ENCODE measurements around the gene USP31.
"Not testable (repeated sequence)": the region's sequence is repeated elsewhere in the genome, so short reads cannot be mapped to it uniquely, and the experiment has no call there.

USP31 gene

DNA sequence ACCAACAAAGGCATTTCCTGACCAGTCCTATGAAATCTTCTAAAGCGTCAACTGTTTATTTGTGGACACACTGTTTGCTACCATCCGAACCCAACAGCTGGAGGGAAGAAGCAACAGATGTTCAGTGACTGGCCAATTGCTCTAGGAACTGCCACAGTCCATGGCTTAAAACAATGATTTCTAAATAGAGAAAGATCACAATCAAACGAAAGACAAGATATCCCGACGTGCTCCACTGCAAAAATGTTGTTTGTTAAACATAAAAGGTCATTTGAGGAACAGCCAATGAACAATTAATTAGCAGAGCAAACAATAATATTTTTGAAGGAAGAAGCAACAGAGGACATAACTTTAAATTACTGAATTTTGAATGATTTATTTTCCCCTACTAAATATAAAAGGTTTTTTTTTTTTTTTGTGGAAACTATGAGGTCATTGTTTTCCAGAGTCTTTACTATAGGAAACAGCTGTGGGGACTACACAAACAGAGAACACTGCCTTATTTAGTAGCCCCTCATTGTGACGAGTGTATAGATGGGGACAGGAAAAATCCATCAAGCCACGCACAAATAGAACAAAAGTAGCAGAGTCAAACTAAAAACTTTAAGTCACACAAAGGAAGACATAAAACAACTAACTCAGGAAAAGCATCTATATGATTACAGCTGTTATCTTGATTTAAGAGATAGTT lies 17.2 kb downstream of the USP31 start:
- DNase-seq = no peak

DNA sequence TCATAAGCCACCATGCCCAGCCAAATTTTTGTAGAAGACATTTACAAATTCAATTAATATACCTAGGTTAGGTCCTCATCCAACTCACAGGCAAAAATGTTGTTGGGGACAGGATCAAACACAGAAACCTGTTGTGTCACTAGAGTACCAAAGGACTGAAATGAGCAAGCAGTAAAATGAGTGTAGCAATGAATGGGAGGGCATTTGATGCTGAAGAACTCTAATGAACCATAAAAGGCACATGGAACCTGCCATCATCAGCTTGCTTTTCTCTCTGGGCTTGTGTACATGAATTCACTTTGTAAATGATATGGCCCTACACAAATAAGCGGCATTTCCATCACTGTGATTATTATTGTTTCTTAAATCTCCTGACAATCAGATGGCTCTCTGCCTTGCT lies 17.8 kb downstream of the USP31 start:
- no peak for DNase-seq

DNA sequence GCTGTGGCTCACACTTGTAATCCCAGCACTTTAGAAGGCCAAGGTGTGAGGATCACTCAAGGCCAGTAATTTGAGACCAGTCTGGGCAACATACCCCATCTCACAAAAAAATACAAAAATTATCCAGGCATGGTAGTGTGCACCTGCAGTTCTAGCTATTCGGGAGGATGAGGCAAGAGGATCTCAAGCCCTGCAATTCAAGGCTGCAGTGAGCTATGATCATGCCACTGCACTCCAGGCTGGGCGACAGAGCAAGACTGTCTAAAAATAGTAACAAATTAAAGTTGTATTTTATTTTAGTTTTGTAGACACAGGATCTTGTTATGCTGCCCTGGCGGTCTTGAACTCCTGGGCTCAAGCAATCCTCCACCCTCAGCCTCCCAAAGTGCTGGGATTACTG lies 18.2 kb downstream of the USP31 start:
- DNase-seq = no peak

DNA sequence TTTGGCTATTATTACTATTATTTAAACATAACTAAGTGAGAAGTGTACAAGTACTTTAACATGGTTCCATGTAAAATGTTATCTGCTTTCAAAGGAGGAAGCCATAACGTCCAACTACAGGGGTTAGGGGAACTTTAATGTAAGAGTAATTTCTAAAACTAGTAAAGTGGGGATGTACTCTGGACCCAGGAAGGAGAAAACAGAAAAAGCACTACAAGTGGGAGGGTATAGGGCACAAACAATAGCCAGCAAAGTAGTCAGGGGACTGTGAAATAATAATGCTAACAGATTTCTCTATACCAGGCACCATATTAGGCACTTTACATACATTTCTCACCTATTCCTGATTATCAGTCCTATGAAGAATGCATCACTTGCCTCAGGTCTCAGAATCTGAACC lies 19.6 kb downstream of the USP31 start:
- no peak for DNase-seq

GRCh38 chr16:23128056-23128455 lies 21.2 kb downstream of the USP31 start:
- no peak for DNase-seq

- no peak for DNase-seq
Measured at GRCh38 chr16:23125277-23125676, 24.0 kb downstream of the USP31 start.

DNA sequence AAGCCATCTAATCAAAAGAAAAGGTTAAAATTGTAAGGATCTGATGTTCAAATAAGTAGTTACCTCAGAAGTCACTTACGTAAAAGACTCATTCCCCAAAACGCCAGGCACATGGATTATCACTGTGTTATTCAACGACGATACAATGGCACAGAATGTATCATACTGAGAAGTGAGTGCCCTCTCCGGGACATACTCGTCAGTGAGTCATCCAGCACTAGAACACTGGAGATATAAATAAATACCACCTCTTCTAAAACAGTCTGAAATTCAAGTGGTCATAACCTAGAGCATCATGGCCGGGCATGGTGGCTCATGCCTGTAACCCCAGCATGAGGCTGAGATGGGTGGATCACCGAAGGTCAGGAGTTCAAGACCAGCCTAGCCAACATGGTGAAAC lies 24.9 kb downstream of the USP31 start:
- no peak for DNase-seq

DNA sequence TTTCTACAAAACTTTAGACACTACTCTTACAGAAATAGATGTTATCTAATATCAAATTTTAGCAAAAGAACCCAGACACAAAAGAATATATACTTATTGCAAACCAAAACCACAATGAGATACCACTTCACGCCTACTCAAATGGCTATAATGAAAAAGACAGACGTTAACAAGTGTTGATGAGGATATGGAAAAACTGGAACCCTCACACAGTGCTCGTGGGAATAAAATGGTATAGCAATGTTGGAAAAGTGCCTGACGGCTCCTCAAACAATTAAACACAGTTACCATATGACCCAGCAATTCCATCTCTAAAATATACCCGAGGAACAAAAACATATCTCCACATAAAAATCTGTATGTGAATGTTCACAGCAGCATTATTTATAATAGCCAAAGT lies 27.1 kb downstream of the USP31 start:
- no peak for DNase-seq

GRCh38 chr16:23121024-23121423 lies 28.2 kb downstream of the USP31 start:
- no peak for DNase-seq

- no peak for DNase-seq
Measured at GRCh38 chr16:23120562-23120961, 28.7 kb downstream of the USP31 start.

- DNase-seq = no peak
Measured at GRCh38 chr16:23119570-23119969, 29.7 kb downstream of the USP31 start.

- DNase-seq = no peak
Measured at GRCh38 chr16:23114131-23114904, 34.9 kb downstream of the USP31 start.

DNA sequence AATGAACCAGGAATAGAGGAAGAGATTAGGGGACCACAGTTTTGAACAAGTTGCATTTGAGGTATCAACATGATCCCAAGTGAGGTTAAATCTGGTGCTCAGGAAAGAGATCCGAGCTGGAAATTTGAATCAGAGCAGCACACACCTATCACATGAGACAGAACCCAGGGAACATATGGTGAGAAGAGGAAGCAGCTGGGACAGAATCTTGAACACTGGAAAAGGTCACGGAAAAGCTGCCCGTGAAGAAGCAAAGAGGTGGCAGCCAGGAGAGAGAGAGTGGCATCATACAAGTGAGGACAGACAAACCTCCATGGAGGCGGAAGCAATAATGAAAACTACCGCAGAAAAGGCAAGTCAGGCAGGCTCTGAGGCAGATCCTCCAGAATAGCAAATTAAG lies 36.1 kb downstream of the USP31 start:
- no peak for DNase-seq

DNA sequence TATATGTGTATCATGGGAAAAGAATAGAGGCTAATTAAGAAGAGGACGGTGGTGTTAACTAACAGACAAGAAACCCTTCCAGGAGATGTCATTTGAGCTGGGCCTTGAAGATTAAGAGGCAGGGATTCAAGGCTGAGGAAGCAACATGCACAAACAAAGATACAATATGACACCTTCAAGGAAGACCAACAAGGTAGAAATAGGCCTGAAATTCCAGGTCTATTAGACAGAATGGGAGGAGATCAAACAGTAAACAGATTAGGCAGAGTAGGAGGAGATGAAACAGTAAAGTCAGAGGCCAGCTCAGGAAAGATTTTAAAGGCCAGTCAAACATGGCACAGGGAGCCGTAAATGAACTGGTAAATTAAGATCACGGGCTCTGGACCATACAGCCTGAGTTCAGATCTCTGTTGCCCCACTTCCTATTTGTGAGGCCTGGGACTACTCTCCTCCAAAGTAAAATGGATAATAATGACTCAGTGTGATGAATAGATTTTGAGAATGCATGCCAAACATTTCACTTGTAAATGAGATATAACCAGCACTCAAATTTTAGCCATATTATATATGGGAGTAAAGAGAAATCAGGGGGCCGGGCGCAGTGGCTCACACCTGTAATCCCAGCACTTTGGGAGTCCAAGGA lies 38.9 kb downstream of the USP31 start:
- DNase-seq = no peak

- no peak for DNase-seq
Measured at GRCh38 chr16:23107936-23108335, 41.3 kb downstream of the USP31 start.

DNA sequence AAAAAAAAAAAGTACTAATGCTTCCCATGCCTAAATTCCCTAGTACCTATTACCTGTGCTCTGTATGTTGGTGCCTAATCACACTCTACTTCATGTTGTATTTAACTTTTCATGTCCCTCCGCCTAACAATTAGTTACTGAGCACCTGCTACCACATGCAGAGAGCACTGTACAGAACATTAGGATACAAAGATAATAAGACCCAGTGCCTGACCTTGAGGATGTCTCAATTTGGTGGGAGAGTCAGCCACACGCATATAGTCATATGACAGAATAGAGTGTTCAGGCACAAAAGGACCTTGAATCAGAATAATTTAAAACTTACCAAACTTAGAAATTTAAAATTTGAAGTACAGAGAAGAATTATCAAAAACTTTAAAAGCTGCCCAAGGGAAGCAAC lies 42.1 kb downstream of the USP31 start:
- no peak for DNase-seq

DNA sequence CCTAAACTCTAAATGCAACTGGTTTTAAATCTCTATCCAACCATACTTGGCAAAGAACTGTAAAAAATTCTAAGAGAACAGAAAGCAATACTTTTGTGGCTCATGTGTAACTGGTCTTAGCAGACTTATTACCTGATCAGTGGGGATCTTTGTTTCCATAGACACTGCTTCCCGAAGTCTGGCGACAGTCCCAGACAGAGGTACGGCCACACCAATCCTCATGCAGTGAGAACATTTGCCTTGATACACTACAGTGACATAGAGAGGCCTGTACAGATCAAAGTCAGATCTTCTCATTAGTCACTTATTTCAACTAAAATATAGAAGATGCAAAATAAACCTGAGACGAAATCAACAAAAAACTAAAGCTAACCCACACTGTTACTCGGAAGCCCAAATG lies 43.9 kb downstream of the USP31 start:
- DNase-seq = no peak

GRCh38 chr16:23104032-23104955 lies 45.0 kb downstream of the USP31 start:
- DNase-seq = no peak

- DNase-seq = no peak
Measured at GRCh38 chr16:23103603-23104002, 45.6 kb downstream of the USP31 start.

DNA sequence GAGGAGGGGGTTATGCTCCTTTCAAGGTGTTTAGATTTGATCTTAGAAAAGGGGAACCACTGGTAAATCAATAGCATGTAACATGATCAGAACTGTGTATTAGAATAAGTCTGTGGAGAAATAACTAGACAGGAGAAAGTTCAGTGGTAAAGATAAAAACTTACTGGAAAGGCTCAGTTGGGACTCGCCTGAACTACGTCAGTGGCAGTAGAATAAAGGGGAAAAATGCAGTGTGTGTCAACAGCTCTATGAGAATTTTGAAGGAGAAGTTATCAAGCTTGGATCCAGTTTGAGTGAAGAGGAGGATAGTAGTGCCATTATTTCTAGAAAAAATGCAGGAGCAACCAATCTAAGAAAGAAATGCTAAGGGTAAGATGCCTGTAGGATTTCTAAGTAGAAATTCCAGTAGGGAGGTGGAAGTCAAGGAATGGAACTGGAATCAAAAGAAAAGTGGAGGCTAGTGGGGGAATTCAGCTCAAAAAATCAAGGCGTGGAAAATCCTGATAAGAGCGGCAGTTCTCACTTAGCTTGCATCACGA lies 48.2 kb downstream of the USP31 start:
- DNase-seq = no peak

- not testable (repeated sequence) for DNase-seq
Measured at GRCh38 chr16:23096450-23096849, 52.8 kb downstream of the USP31 start.

DNA sequence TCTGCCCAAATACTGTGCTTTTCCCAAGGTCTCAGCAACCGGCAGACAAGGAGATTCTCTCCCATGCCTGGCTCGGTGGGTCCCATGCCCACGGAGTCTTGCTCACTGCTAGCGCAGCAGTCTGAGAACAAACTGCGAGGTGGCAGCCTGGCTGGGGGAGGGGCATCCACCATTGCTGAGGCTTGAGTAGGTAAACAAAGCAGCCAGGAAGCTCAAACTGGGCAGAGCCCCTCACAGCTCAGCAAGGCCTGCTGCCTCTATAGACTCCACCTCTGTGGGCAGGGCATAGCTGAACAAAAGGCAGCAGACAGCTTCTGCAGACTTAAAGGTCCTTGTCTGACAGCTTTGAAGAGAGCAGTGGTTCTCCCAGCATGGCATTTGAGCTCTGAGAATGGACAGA lies 55.1 kb downstream of the USP31 start:
- not testable (repeated sequence) for DNase-seq

DNA sequence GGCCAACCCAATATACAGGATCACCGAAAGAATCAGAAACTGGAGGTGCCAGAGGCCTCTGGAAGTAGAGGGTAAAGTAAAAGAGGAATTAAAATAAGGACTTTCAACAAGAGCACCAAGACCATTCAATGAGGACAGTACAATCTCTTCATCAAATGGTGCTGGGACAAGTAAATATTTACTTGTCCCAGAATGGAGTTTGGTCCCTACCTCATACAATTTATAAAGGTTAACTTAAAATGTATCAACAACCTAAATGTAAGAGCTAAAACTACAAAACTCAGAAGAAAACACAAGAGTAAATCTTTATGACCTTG lies 56.5 kb downstream of the USP31 start:
- no peak for DNase-seq
